GM23338 (cell line): ENCODE measurements around the gene RAD51B. TPM values are rescaled to one million over a fixed set of nuclear protein-coding genes. Genes with fewer than 3 reads are reported as not detected.
A peak's percentile ranks its signal among the peaks of the same experiment; 100 is the strongest.

Experiments
- ATAC-seq: fragments of 200-7000 bp; cut with Tn5 transposase; 3 replicates; pipeline ENCODE4 v1.9.1; 2020
- DNase-seq: peaks from one replicate; pipeline ENCODE4 v3.0.0-alpha.2; 2015; ENCODE audit warnings: low spot score
- H2AFZ ChIP-seq: fragments of 200-600 bp; sonication (generic); 2 replicates; pipeline ENCODE4 v1.8.0; 2016; ENCODE audit warnings: antibody characterized with exemption, mild to moderate bottlenecking, moderate library complexity
- H3F3A ChIP-seq: fragments of 200-600 bp; sonication (generic); replicated peaks from 2 replicates; pipeline ENCODE4 v1.8.0; 2017; ENCODE audit warnings: antibody characterized with exemption, mixed run types, low read depth
- H3K27ac ChIP-seq: fragments of 200-600 bp; sonication (generic); 2 replicates; pipeline ENCODE4 v1.6.1; 2016; ENCODE audit warnings: low read depth
- H3K27me3 ChIP-seq: fragments of 200-600 bp; sonication (generic); 2 replicates; pipeline ENCODE4 v1.8.0; 2016; ENCODE audit warnings: mild to moderate bottlenecking, mixed run types, moderate library complexity; ENCODE audit not compliant: insufficient read depth
- H3K36me3 ChIP-seq: fragments of 200-600 bp; sonication (generic); 2 replicates; pipeline ENCODE4 v1.8.0; 2016; ENCODE audit warnings: mild to moderate bottlenecking; ENCODE audit not compliant: insufficient read depth
- H3K4me1 ChIP-seq: fragments of 200-600 bp; sonication (generic); 2 replicates; pipeline ENCODE4 v1.8.0; 2016; ENCODE audit warnings: mild to moderate bottlenecking, moderate library complexity; ENCODE audit not compliant: insufficient read depth
- H3K4me2 ChIP-seq: fragments of 200-600 bp; sonication (generic); 2 replicates; pipeline ENCODE4 v1.7.1; 2017; ENCODE audit warnings: mixed run types
- H3K4me3 ChIP-seq: fragments of 200-600 bp; sonication (generic); 2 replicates; pipeline ENCODE4 v1.6.1; 2016; ENCODE audit warnings: mixed run types
- H3K79me2 ChIP-seq: fragments of 200-600 bp; sonication (generic); replicated peaks from 2 replicates; pipeline ENCODE4 v1.8.0; 2017; ENCODE audit warnings: mild to moderate bottlenecking; ENCODE audit not compliant: insufficient read depth
- H3K9me2 ChIP-seq: fragments of 200-600 bp; sonication (generic); 2 replicates; pipeline ENCODE4 v1.8.0; 2017; ENCODE audit not compliant: insufficient read depth
- H4K20me1 ChIP-seq: fragments of 200-600 bp; sonication (generic); replicated peaks from 2 replicates; pipeline ENCODE4 v1.8.0; 2017; ENCODE audit warnings: mild to moderate bottlenecking; ENCODE audit not compliant: insufficient read depth
- H3K27ac Mint-ChIP-seq: 2 replicates; pipeline ENCODE4 v1.8.0; 2020; ENCODE audit warnings: inconsistent platforms, mild to moderate bottlenecking, moderate library complexity, mixed read lengths
- H3K27me3 Mint-ChIP-seq: 3 replicates; pipeline ENCODE4 v1.8.0; 2022; ENCODE audit warnings: low read depth, mild to moderate bottlenecking, moderate library complexity, mixed read lengths, inconsistent platforms; ENCODE audit not compliant: insufficient read depth, poor library complexity
- H3K36me3 Mint-ChIP-seq: 3 replicates; pipeline ENCODE4 v1.8.0; 2021; ENCODE audit warnings: low read depth, mild to moderate bottlenecking, inconsistent platforms, moderate library complexity, mixed read lengths
- H3K4me1 Mint-ChIP-seq: 3 replicates; pipeline ENCODE4 v1.8.0; 2020; ENCODE audit warnings: mild to moderate bottlenecking, inconsistent platforms, mixed read lengths
- H3K4me3 Mint-ChIP-seq: 3 replicates; pipeline ENCODE4 v1.8.0; 2021; ENCODE audit warnings: moderate library complexity, mild to moderate bottlenecking, inconsistent platforms, mixed read lengths
- H3K9me3 Mint-ChIP-seq: 3 replicates; pipeline ENCODE4 v1.8.0; 2020; ENCODE audit warnings: moderate library complexity, mild to moderate bottlenecking, inconsistent platforms, mixed read lengths
- CREB1 ChIP-seq: fragments of 250-450 bp; sonication (Bioruptor Pico); IDR thresholded peaks from 2 replicates; pipeline ENCODE4 v1.5.0; 2020; ENCODE audit warnings: low read depth, mild to moderate bottlenecking, moderate library complexity
- CTCF ChIP-seq, 2 experiments: fragments of 200-600 bp in 1 of 2; sonication (generic) in 1 of 2; conservative IDR thresholded peaks; 2 replicates each; pipeline versions ENCODE4 v1.5.1 to v1.6.1; 2016 to 2017; ENCODE audit warnings: antibody characterized with exemption in 2 of 2, low read depth in 2 of 2, mild to moderate bottlenecking in 2 of 2, moderate library complexity in 1 of 2
- ETS1 ChIP-seq: IDR thresholded peaks from 2 replicates; pipeline ENCODE4 v1.6.1; 2016; ENCODE audit warnings: antibody characterized with exemption
- EZH2phosphoT487 ChIP-seq: fragments of 200-600 bp; sonication (generic); IDR thresholded peaks from one replicate; pipeline ENCODE4 v1.8.1; 2018; ENCODE audit warnings: antibody characterized with exemption; ENCODE audit not compliant: unreplicated experiment
- JUNB ChIP-seq: IDR thresholded peaks from one replicate; pipeline ENCODE4 v1.6.1; 2016; ENCODE audit warnings: antibody characterized with exemption; ENCODE audit not compliant: unreplicated experiment
- STAT1 ChIP-seq: IDR thresholded peaks from one replicate; pipeline ENCODE4 v1.6.1; 2016; ENCODE audit warnings: antibody characterized with exemption; ENCODE audit not compliant: unreplicated experiment
- ZNF462 ChIP-seq: fragments of 250-450 bp; sonication (Bioruptor Pico); IDR thresholded peaks from 2 replicates; pipeline ENCODE4 v1.5.0; 2020; ENCODE audit warnings: mild to moderate bottlenecking, moderate library complexity
- polyA plus RNA-seq: library from polyadenylated mRNA; unstranded; fragments of >200 nt; fragmentation: Nextera tagmentation; extraction: Ambion mirVana; gene quantifications from 2 replicates; pipeline ENCODE4 v1.2.1, GENCODE V29; 2016
- total RNA-seq: library from RNA; depleted of rRNA; stranded (reverse); fragments of >200 nt; shearing (Covaris generic); gene quantifications from 2 replicates; pipeline ENCODE4 v1.2.3, GENCODE V29; 2014

The RAD51B gene
- total and polyA plus RNA-seq, 2 experiments from 2014 or later, result 15.7 to 29.1 TPM

- H3K27ac Mint-ChIP-seq, result no peak overlapping the region
- no peak overlapping the region for H3K4me2 ChIP-seq
- H3K4me1 Mint-ChIP-seq, result peaks cover 10% of the 10 kb centered on the region
- H3K4me1 ChIP-seq, result peaks cover 12% of the 10 kb centered on the region; the same call in 1 of the 2 replicates
- TF ChIP-seq ETS1 (no peak), EZH2phosphoT487 (no peak), STAT1 (no peak), JUNB (no peak)
- no peaks in the 10 kb centered on the region for H3K9me2 ChIP-seq
- no peak overlapping the region for H3K4me3 Mint-ChIP-seq
- H3K27ac ChIP-seq, result no peak overlapping the region
- H3K9me3 Mint-ChIP-seq, result peaks cover 9% of the 10 kb centered on the region
- no peaks in the 10 kb centered on the region for H3K27me3 ChIP-seq
- H3K27me3 Mint-ChIP-seq, result peaks cover 2% of the 10 kb centered on the region
- H3K36me3 ChIP-seq, result peaks cover 3% of the 10 kb centered on the region; the same call in 1 of the 2 replicates
- no peaks in the 10 kb centered on the region for H3K79me2 ChIP-seq
- H3K4me3 ChIP-seq, result no peak overlapping the region
- no peaks in the 10 kb centered on the region for H3F3A ChIP-seq
- ATAC-seq (no peak), DNase-seq (no peak)
- no peak overlapping the region for H2AFZ ChIP-seq
- peaks cover 8% of the 10 kb centered on the region; the same call in 2 of the 3 replicates for H3K36me3 Mint-ChIP-seq
- no peaks in the 10 kb centered on the region for H4K20me1 ChIP-seq
These were observed 638.7 kb downstream of the RAD51B start for GRCh38 chr14:68458253-68458652.

- Mint-ChIP-seq H3K9me3 (peaks cover 9% of the 10 kb centered on the region), H3K36me3 (peaks cover 8% of the 10 kb centered on the region; the same call in 2 of the 3 replicates), H3K4me3 (no peak overlapping the region), H3K27me3 (peaks cover 2% of the 10 kb centered on the region), H3K4me1 (peaks cover 10% of the 10 kb centered on the region), H3K27ac (0 out of 2 replicates have a peak overlapping the region, but pooled peaks have one; percentile 24)
- Histone ChIP-seq H3K4me1 (peaks cover 12% of the 10 kb centered on the region; the same call in 1 of the 2 replicates), H3K9me2 (no peaks in the 10 kb centered on the region), H3K4me2 (no peak overlapping the region), H2AFZ (no peak overlapping the region), H3K36me3 (peaks cover 3% of the 10 kb centered on the region; the same call in 1 of the 2 replicates), H3K27me3 (no peaks in the 10 kb centered on the region), H3K27ac (peak overlapping the region; percentile 11), H3F3A (no peaks in the 10 kb centered on the region), H3K79me2 (no peaks in the 10 kb centered on the region), H4K20me1 (no peaks in the 10 kb centered on the region), H3K4me3 (no peak overlapping the region)
- ATAC-seq, result peak; percentile 69
- TF ChIP-seq ZNF462 (CRISPR knock-in tag) (0 out of 2 replicates have a peak, but pooled peaks have one; percentile 58), CTCF (conservative IDR thresholded peaks at IDR 0.05; ENCODE audit: low read depth in 2 of 2) (no peak), CREB1 (no peak)
- peak; percentile 60 for DNase-seq
These were observed 639.4 kb downstream of the RAD51B start for GRCh38 chr14:68458840-68459469.
